Activated T-helper 17 cell treated with anti-CD3 and anti-CD28 coated beads, Interleukin-2, amount 50 U/mL, for 72 hours (primary cell): ENCODE data around the gene MYH7B. TPM values are rescaled to one million over a fixed set of nuclear protein-coding genes. Genes with fewer than 3 reads are reported as not detected.

Experiments
- total RNA-seq, 2 donors: library from RNA; stranded (reverse); gene quantifications; one replicate each; pipeline ENCODE4 v1.2.3, GENCODE V29; 2022

The MYH7B gene
- total RNA-seq, 2 donors from 2014 or later = 0.24 to 0.29 TPM

Other genes with a start within 250 kb of the MYH7B start
- 10 to 100 TPM; 20.8 to 25.3 TPM for gene NCOA6, start 130.2 kb upstream of the MYH7B start, total RNA-seq
- gene GGT7, start 83.0 kb upstream of the MYH7B start, total RNA-seq = 10 to 100 TPM in 1 of 2 donors, 1 to 10 TPM in 1; 7.3 to 21.1 TPM
- gene ACSS2, start 79.3 kb upstream of the MYH7B start, total RNA-seq = 10 to 100 TPM; 31.7 to 42.0 TPM
- 10 to 100 TPM; 54.7 to 57.4 TPM for gene GSS, start 62 bp upstream of the MYH7B start, total RNA-seq
- gene TRPC4AP, start 136.9 kb downstream of the MYH7B start, total RNA-seq = 10 to 100 TPM; 34.1 to 54.3 TPM
- gene EDEM2, start 191.5 kb downstream of the MYH7B start, total RNA-seq = 10 to 100 TPM; 19.2 to 22.9 TPM
- 1 to 10 TPM; 1.8 to 2.5 TPM for gene PROCR, start 216.2 kb downstream of the MYH7B start, total RNA-seq